K562 (cell line): ENCODE measurements around the gene TCF4. TPM values are rescaled to one million over a fixed set of nuclear protein-coding genes. Genes with fewer than 3 reads are reported as not detected.

Experiments used
- CBFA2T3 ChIP-seq: fragments of 450-650 bp; IDR thresholded peaks from 2 replicates; pipeline ENCODE4 v1.6.1; 2017
- DEAF1 ChIP-seq: fragments of 450-650 bp; formaldehyde crosslinking; IDR thresholded peaks from 2 replicates; pipeline ENCODE4 v1.4.0; 2020; ENCODE audit warnings: mild to moderate bottlenecking, moderate library complexity
- E2F3 ChIP-seq: fragments of 250-450 bp; sonication (Bioruptor Pico); IDR thresholded peaks from 2 replicates; pipeline ENCODE4 v1.4.0; 2020; ENCODE audit warnings: mild to moderate bottlenecking
- EGR1 ChIP-seq: fragments of 450-650 bp; conservative IDR thresholded peaks from 2 replicates; pipeline ENCODE4 v1.6.1; 2017; ENCODE audit warnings: mild to moderate bottlenecking
- FIP1L1 ChIP-seq: fragments of 200-400 bp; formaldehyde crosslinking; IDR thresholded peaks from 2 replicates; pipeline ENCODE4 v1.6.1; 2018; ENCODE audit warnings: mild to moderate bottlenecking, low read depth, low read length; ENCODE audit not compliant: poor library complexity, severe bottlenecking
- PBX2 ChIP-seq, 2 experiments: IDR thresholded peaks in 1 of 2; conservative IDR thresholded peaks in 1 of 2; 2 replicates each; pipeline ENCODE4 v1.6.1; 2016; ENCODE audit warnings: low read depth in 2 of 2, mild to moderate bottlenecking in 1 of 2, missing compliant biosample characterization in 1 of 2, missing genetic modification characterization in 1 of 2, moderate library complexity in 1 of 2
- RBM15 ChIP-seq: fragments of 200-400 bp; formaldehyde crosslinking; IDR thresholded peaks from 2 replicates; pipeline ENCODE4 v1.6.1; 2018; ENCODE audit warnings: mild to moderate bottlenecking, low read length, moderate library complexity; ENCODE audit not compliant: insufficient read depth
- RREB1 ChIP-seq: fragments of 250-450 bp; sonication (Bioruptor Pico); IDR thresholded peaks from 2 replicates; pipeline ENCODE4 v1.4.0; 2020
- SMARCA4 ChIP-seq: fragments of 450-650 bp; IDR thresholded peaks from 2 replicates; pipeline ENCODE4 v1.6.1; 2016
- SNAPC5 ChIP-seq: fragments of 250-450 bp; sonication (Bioruptor Pico); IDR thresholded peaks from 2 replicates; pipeline ENCODE4 v1.8.0; 2021; ENCODE audit warnings: moderate library complexity, mild to moderate bottlenecking, inconsistent platforms
- STAT5A ChIP-seq: IDR thresholded peaks from 2 replicates; pipeline ENCODE4 v1.6.1; 2012; ENCODE audit warnings: low read length, inconsistent platforms, borderline replicate concordance
- ZFX ChIP-seq: sonication (generic); formaldehyde crosslinking; IDR thresholded peaks from 2 replicates; pipeline ENCODE4 v1.8.0; 2022; ENCODE audit warnings: mild to moderate bottlenecking, missing genetic modification reagents, moderate library complexity
- ZNF143 ChIP-seq: sonication (generic); formaldehyde crosslinking; IDR thresholded peaks from 2 replicates; pipeline ENCODE4 v1.9.0; 2022; ENCODE audit warnings: mild to moderate bottlenecking, missing genetic modification reagents
- ZNF280B ChIP-seq: fragments of 250-450 bp; sonication (Bioruptor Pico); IDR thresholded peaks from 2 replicates; pipeline ENCODE4 v1.5.1; 2021; ENCODE audit warnings: mild to moderate bottlenecking
- ZNF511 ChIP-seq: sonication (generic); formaldehyde crosslinking; IDR thresholded peaks from 2 replicates; pipeline ENCODE4 v1.8.0; 2022; ENCODE audit warnings: mild to moderate bottlenecking, missing genetic modification reagents
- polyA plus RNA-seq, 8 experiments: library from polyadenylated mRNA; depleted of rRNA in 4 of 8; stranded (reverse) in 5 of 8; unstranded in 3 of 8; fragments of >200 nt; fragmentation: Nextera tagmentation in 2 of 8; fragmentation: Illumina TruSeq in 1 of 8; extraction: Ambion mirVana in 2 of 8; extraction: Trizol in 1 of 8; gene quantifications; 2 replicates each; pipeline versions ENCODE4 v1.2.1 to v1.2.3, GENCODE V29; 2011 to 2014; ENCODE audit warnings: inconsistent platforms in 1 of 8, missing spikeins in 1 of 8
- total RNA-seq, 7 experiments: library from RNA; depleted of rRNA in 6 of 7; stranded (reverse); fragments of >200 nt in 6 of 7; fragmentation: Illumina TruSeq in 2 of 7; extraction: Trizol in 2 of 7; gene quantifications; 2 replicates each; pipeline versions ENCODE4 v1.2.1 to v1.2.3, GENCODE V29; 2011 to 2021; ENCODE audit warnings: low replicate concordance in 1 of 7

Gene TCF4
- total and polyA plus RNA-seq, 9 of the 15 experiments (the other 6 are each of a cell fraction or from before 2014, with no cell fraction given): 4.8 to 24.7 (median 15.2) TPM

- TF ChIP-seq RREB1 (CRISPR knock-in tag): no peak
- no peak for TF ChIP-seq ZNF511 (CRISPR knock-in tag)
- TF ChIP-seq STAT5A: no peak
- TF ChIP-seq FIP1L1: no peak
- TF ChIP-seq ZFX (CRISPR knock-in tag): no peak
- no peak for TF ChIP-seq ZNF143 (CRISPR knock-in tag)
- TF ChIP-seq DEAF1 (CRISPR knock-in tag): no peak
- no peak for TF ChIP-seq EGR1
- no peak for TF ChIP-seq SMARCA4
- TF ChIP-seq CBFA2T3: no peak
- TF ChIP-seq PBX2 (CRISPR knock-in tag; IDR thresholded peaks at IDR 0.05; ENCODE audit: low read depth): no peak
- TF ChIP-seq PBX2 (tag; conservative IDR thresholded peaks at IDR 0.05; ENCODE audit: low read depth): no peak
- TF ChIP-seq ZNF280B (CRISPR knock-in tag): no peak
- no peak for TF ChIP-seq RBM15
- TF ChIP-seq E2F3 (CRISPR knock-in tag): no peak
- no peak for TF ChIP-seq SNAPC5 (CRISPR knock-in tag)
Measured at GRCh38 chr18:55289048-55289447, 298.9 kb downstream of the TCF4 start (continued).
